Right lobe of liver (tissue), 4 donors: Measurements from ENCODE around the gene PI4K2B.

ENCODE experiments used
- POLR2A ChIP-seq: fragments of 450-650 bp; IDR thresholded peaks from one replicate; pipeline ENCODE4 v1.6.1; 2017; ENCODE audit warnings: antibody characterized with exemption, mild to moderate bottlenecking
- TF ChIP-seq, protein P1 (sequence below), 4 donors: fragments of 200-600 bp in 3 of 4; fragments of 450-650 bp in 1 of 4; IDR thresholded peaks; one replicate each; pipeline versions ENCODE4 v1.5.1 to v1.8.0; 2016 to 2022; ENCODE audit warnings: antibody characterized with exemption in 4 of 4, mild to moderate bottlenecking in 2 of 4
- donor health status: DM: no; HTN: no; CAD: no.
- donor health status: DM: no; HTN: no; CAD: no.
- donor health status: DM: no; HTN: yes; CAD: no.

DNA sequence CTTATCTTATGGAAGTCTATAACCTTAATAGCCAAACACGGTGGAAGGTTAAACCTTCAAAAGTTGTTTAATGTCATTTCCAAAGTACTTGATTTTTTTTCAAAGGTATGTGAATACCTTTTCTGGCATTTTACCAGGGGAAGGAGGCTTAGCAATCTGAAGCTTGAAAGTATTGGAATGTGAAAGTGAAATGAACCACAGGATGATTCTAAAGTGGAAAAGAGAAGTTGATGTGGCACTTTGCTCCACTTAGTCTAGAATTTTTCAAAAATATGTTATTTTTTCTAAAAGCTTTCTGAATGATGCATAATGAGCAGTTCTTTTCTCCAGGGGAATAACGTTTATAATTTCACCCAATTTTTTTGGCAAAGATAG lies 19.2 kb downstream of the PI4K2B start:
- TF ChIP-seq, protein P1, sequence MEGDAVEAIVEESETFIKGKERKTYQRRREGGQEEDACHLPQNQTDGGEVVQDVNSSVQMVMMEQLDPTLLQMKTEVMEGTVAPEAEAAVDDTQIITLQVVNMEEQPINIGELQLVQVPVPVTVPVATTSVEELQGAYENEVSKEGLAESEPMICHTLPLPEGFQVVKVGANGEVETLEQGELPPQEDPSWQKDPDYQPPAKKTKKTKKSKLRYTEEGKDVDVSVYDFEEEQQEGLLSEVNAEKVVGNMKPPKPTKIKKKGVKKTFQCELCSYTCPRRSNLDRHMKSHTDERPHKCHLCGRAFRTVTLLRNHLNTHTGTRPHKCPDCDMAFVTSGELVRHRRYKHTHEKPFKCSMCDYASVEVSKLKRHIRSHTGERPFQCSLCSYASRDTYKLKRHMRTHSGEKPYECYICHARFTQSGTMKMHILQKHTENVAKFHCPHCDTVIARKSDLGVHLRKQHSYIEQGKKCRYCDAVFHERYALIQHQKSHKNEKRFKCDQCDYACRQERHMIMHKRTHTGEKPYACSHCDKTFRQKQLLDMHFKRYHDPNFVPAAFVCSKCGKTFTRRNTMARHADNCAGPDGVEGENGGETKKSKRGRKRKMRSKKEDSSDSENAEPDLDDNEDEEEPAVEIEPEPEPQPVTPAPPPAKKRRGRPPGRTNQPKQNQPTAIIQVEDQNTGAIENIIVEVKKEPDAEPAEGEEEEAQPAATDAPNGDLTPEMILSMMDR (IDR thresholded peaks at IDR 0.05), result no peak
- TF ChIP-seq POLR2A, result no peak
